ENCODE results near the gene PID1. TPM values are rescaled to one million over a fixed set of nuclear protein-coding genes. Genes with fewer than 3 reads are reported as not detected.

PID1 gene
- total RNA-seq, 1 experiment from 2014 or later = 0.15 TPM

GRCh38 chr2:228999326-228999725, 271.8 kb downstream of the PID1 start:
- BruUV-seq (replicated peaks) = no TSS peak
- Histone ChIP-seq H3K4me1 (ENCODE audit: control insufficient read depth in 1 of 2, insufficient read depth in 2 of 2, low read length in 2 of 2) (no peaks in the 10 kb centered on the region), H3K79me2 (ENCODE audit: insufficient read depth, low read length) (no peaks in the 10 kb centered on the region), H3K4me3 (replicated peaks in 1 of 2; ENCODE audit: low read depth in 1 of 2, low read length in 2 of 2) (no peak overlapping the region), H3K27ac (ENCODE audit: low read depth, low read length) (no peak overlapping the region), H3K9me2 (ENCODE audit: insufficient read depth) (no peaks in the 10 kb centered on the region), H3K36me3 (ENCODE audit: control insufficient read depth in 1 of 2, insufficient read depth in 2 of 2, low read length in 2 of 2) (no peaks in the 10 kb centered on the region), H4K20me1 (ENCODE audit: insufficient read depth) (no peaks in the 10 kb centered on the region), H3K27me3 (ENCODE audit: insufficient read depth, low read length) (no peaks in the 10 kb centered on the region), H3K4me2 (ENCODE audit: low read length) (no peak overlapping the region), H2AFZ (ENCODE audit: low read depth, low read length, poor library complexity, severe bottlenecking) (no peak overlapping the region), H3K9me3 (ENCODE audit: control insufficient read depth in 1 of 2, insufficient read depth in 1 of 2, low read depth in 1 of 2, low read length in 2 of 2) (no peaks in the 10 kb centered on the region; a peak in 2 of 4 replicates), H3K9ac (ENCODE audit: low read length) (no peak overlapping the region)
- ATAC-seq (no peak), DNase-seq (ENCODE audit: low read depth, low spot score) (no peak)
- POLR2A ChIA-PET = no interaction called here
- RAD21 ChIA-PET (ENCODE audit: low non-redundant PET in 1 of 2, low total read pairs in 2 of 2, uncharacterized antibody in 2 of 2, unreplicated experiment in 2 of 2) = no interaction called here
- intact Hi-C loops (cut with micrococcal nuclease) = no loop called here
- CTCF ChIA-PET = no interaction called here
- TF ChIP-seq ZBTB33 (IDR thresholded peaks at IDR 0.05; ENCODE audit: extremely low read depth, insufficient replicate concordance, low read length) (no peak), ATF3 (IDR thresholded peaks at IDR 0.05) (no peak), EZH2 (IDR thresholded peaks at IDR 0.05) (no peak), TCF7L2 (IDR thresholded peaks at IDR 0.05; ENCODE audit: borderline replicate concordance, extremely low read depth, insufficient read depth, insufficient read length) (no peak), SP1 (IDR thresholded peaks at IDR 0.05; ENCODE audit: low read depth) (no peak), FOSL1 (IDR thresholded peaks at IDR 0.05; ENCODE audit: low read depth) (no peak), EGR1 (IDR thresholded peaks at IDR 0.05; ENCODE audit: low read depth) (no peak), ZFX (IDR thresholded peaks at IDR 0.05) (no peak), CTCF (IDR thresholded peaks at IDR 0.05 in 2 of 3, conservative IDR thresholded peaks at IDR 0.05 in 1 of 3; ENCODE audit: borderline replicate concordance in 1 of 3, insufficient read depth in 1 of 3, low read depth in 2 of 3, low read length in 2 of 3) (no peak), EZH2phosphoT487 (IDR thresholded peaks at IDR 0.05; ENCODE audit: borderline replicate concordance) (no peak), SIN3A (IDR thresholded peaks at IDR 0.05; ENCODE audit: low read depth) (no peak)

Data from HCT116 (cell line).